Esophagus muscularis mucosa (tissue), 4 donors: ENCODE measurements around the gene FGF9. TPM values are rescaled to one million over a fixed set of nuclear protein-coding genes. Genes with fewer than 3 reads are reported as not detected.
A peak's percentile ranks its signal among the peaks of the same experiment; 100 is the strongest.

Experiments
- DNase-seq: peaks from one replicate; pipeline ENCODE4 v3.0.0-alpha.2; 2017; ENCODE audit errors: extremely low spot score
- H3K27ac ChIP-seq, 4 donors: fragments of 200-600 bp; sonication (generic); replicated peaks in 1 of 4; 1 replicate in 3 of 4; 2 replicates in 1 of 4; pipeline ENCODE4 v1.5.1; 2016 to 2019; ENCODE audit warnings: mild to moderate bottlenecking in 1 of 4
- H3K27me3 ChIP-seq, 4 donors: fragments of 200-600 bp; sonication (generic); one replicate each; pipeline versions ENCODE4 v1.5.1 to v1.6.0; 2016 to 2019
- H3K36me3 ChIP-seq, 4 donors: fragments of 200-600 bp; sonication (generic); one replicate each; pipeline ENCODE4 v1.5.1; 2016 to 2019
- H3K4me1 ChIP-seq, 4 donors: fragments of 200-600 bp; sonication (generic); one replicate each; pipeline ENCODE4 v1.5.1; 2016 to 2019
- H3K4me3 ChIP-seq, 4 donors: fragments of 200-600 bp; sonication (generic); 1 replicate in 2 of 4; 2 replicates in 2 of 4; pipeline ENCODE4 v1.5.1; 2016 to 2019; ENCODE audit warnings: mild to moderate bottlenecking in 4 of 4, moderate library complexity in 1 of 4
- H3K9me3 ChIP-seq, 4 donors: fragments of 200-600 bp; sonication (generic); 1 replicate in 3 of 4; 2 replicates in 1 of 4; pipeline ENCODE4 v1.5.1; 2016 to 2019
- EP300 ChIP-seq: sonication (generic); formaldehyde crosslinking; IDR thresholded peaks from one replicate; pipeline ENCODE4 v1.6.1; 2017; ENCODE audit warnings: antibody characterized with exemption
- POLR2A ChIP-seq: fragments of 450-650 bp; IDR thresholded peaks from one replicate; pipeline ENCODE4 v1.6.1; 2017; ENCODE audit warnings: antibody characterized with exemption, moderate library complexity, mild to moderate bottlenecking, low read depth
- POLR2AphosphoS5 ChIP-seq, 2 donors: sonication (generic); formaldehyde crosslinking; IDR thresholded peaks; one replicate each; pipeline ENCODE4 v1.6.1; 2017; ENCODE audit warnings: antibody characterized with exemption in 2 of 2
- WGBS: methylation state at CpG from one replicate; pipeline ENCODE4 v1.1.5; 2018; 5-methylcytosine and 5-hydroxymethylcytosine counted together
- intact Hi-C: fragments of 100-400 bp; cut with DNase I; formaldehyde crosslinking; loops from one replicate; pipeline ENCODE4 v1.15.1; 2023
- total RNA-seq, 4 donors: library from RNA; depleted of rRNA; stranded (reverse); fragments of >200 nt; gene quantifications; one replicate each; pipeline versions ENCODE4 v1.1.0 to v1.2.1, GENCODE V29; 2016
- TF ChIP-seq, protein P1 (sequence below), 3 experiments: fragments of 200-600 bp in 2 of 3; fragments of 450-650 bp in 1 of 3; sonication (generic) in 2 of 3; IDR thresholded peaks; one replicate each; pipeline ENCODE4 v1.5.1; 2017 to 2019; ENCODE audit warnings: antibody characterized with exemption in 3 of 3, mild to moderate bottlenecking in 2 of 3, moderate library complexity in 1 of 3

The FGF9 gene
- total RNA-seq, 4 donors from 2014 or later, result 0.50 to 1.9 (median 1.5) TPM

DNA sequence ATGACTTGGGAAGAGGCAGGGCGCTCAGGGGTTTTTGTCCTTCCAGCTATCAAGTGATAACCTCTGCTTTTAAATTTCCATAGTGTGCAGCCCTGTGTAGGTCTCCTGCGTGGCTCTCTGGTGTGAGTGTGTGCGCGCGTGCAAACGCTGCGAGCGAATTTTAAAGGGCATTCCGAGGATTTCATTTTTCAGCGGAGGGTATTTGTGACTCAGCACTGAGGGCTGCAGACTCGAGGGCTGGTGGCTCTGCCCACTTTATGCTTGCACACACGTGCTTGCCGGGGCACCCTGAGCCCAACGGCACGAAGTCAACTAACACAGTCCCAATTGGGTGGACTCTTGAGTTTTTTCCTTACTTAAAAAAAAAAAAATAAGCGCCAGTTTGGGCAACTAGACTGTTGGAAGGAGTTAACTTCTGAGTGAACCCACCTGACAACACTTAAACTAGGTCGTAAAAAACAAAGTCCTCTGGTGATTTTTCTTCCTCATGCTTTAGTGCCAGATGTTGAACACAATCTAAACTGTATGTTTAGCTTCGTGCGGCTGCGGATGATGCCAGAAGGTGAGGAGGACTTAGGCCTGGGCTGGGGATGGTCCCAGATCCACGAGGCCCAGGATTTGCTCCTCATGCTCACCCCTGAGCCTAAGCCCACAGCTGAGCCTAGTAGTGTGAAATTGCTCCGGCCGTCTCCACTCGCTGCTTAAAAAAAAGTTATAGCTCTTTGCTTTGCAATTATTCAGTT lies 2.1 kb downstream of the FGF9 start:
- peak overlapping the region; percentile 60 to 77 (median 66) for H3K4me3 ChIP-seq
- no peak for TF ChIP-seq POLR2A
- TF ChIP-seq EP300, result no peak
- TF ChIP-seq, protein P1, sequence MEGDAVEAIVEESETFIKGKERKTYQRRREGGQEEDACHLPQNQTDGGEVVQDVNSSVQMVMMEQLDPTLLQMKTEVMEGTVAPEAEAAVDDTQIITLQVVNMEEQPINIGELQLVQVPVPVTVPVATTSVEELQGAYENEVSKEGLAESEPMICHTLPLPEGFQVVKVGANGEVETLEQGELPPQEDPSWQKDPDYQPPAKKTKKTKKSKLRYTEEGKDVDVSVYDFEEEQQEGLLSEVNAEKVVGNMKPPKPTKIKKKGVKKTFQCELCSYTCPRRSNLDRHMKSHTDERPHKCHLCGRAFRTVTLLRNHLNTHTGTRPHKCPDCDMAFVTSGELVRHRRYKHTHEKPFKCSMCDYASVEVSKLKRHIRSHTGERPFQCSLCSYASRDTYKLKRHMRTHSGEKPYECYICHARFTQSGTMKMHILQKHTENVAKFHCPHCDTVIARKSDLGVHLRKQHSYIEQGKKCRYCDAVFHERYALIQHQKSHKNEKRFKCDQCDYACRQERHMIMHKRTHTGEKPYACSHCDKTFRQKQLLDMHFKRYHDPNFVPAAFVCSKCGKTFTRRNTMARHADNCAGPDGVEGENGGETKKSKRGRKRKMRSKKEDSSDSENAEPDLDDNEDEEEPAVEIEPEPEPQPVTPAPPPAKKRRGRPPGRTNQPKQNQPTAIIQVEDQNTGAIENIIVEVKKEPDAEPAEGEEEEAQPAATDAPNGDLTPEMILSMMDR (IDR thresholded peaks at IDR 0.05), result no peak
- TF ChIP-seq POLR2AphosphoS5 (IDR thresholded peaks at IDR 0.05), result no peak
- H3K4me1 ChIP-seq, result peaks cover 46 to 75% (median 66%) of the 10 kb centered on the region in 4 donors
- no peak for DNase-seq
- no peak overlapping the region for H3K27ac ChIP-seq
- H3K9me3 ChIP-seq, result no peaks in the 10 kb centered on the region
- H3K27me3 ChIP-seq, result peaks cover 0 to 86% (median 44%) of the 10 kb centered on the region in 4 donors
- 14% methylated on average over 24 of the region's 24 CpGs for WGBS
- H3K36me3 ChIP-seq, result no peaks in the 10 kb centered on the region
- intact Hi-C loops, result no loop called here

DNA sequence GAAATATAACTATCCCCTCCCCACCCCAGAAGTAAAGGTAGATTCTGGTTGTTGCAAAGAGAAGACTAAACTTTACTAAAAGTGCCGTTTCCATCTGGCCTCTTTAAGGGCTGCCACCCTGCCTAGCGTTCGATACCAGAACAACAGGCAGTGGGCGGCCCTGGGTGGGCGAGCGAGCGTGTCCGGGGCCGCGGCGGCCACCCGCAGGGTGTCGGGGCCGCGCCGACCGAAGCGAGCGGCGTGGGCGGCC lies 2.6 kb downstream of the FGF9 start:
- Histone ChIP-seq H3K27me3 (peaks cover 0 to 86% (median 44%) of the 10 kb centered on the region in 4 donors), H3K36me3 (no peaks in the 10 kb centered on the region), H3K4me3 (peak overlapping the region; percentile 60 to 77 (median 66)), H3K27ac (no peak overlapping the region), H3K9me3 (no peaks in the 10 kb centered on the region), H3K4me1 (peaks cover 46 to 75% (median 65%) of the 10 kb centered on the region in 4 donors)
- intact Hi-C loops, result no loop called here
- no peak for DNase-seq
- 0% methylated on average over 3 of the region's 21 CpGs for WGBS
- TF ChIP-seq EP300, result no peak
- TF ChIP-seq, protein P1 (IDR thresholded peaks at IDR 0.05), result peak in 2 of 3 experiments; percentile 6 to 34

- WGBS, result 2% methylated on average over 41 of the region's 77 CpGs
- Histone ChIP-seq H3K4me1 (peaks cover 41 to 70% (median 61%) of the 10 kb centered on the region in 4 donors), H3K27ac (peak overlapping the region in 2 of 4 donors; percentile 36 to 52), H3K36me3 (no peaks in the 10 kb centered on the region), H3K27me3 (peaks cover 0 to 86% (median 42%) of the 10 kb centered on the region in 4 donors), H3K4me3 (peak overlapping the region; percentile 60 to 77 (median 66)), H3K9me3 (no peaks in the 10 kb centered on the region)
- peak; percentile 89 for DNase-seq
- intact Hi-C loops, result no loop called here
- TF ChIP-seq POLR2A, result no peak
These were observed 3.1 kb downstream of the FGF9 start for GRCh38 chr13:21673789-21674489.

GRCh38 chr13:21674490-21675009 lies 3.7 kb downstream of the FGF9 start:
- H3K4me1 ChIP-seq, result peaks cover 35 to 64% (median 54%) of the 10 kb centered on the region in 4 donors

More at GRCh38 chr13:21674490-21675009, 3.7 kb downstream of the FGF9 start:
- Histone ChIP-seq H3K27ac (peak overlapping the region in 1 of 4 donors; percentile 36), H3K27me3 (peaks cover 0 to 80% (median 40%) of the 10 kb centered on the region in 4 donors), H3K4me3 (peak overlapping the region; percentile 60 to 77 (median 66)), H3K9me3 (no peaks in the 10 kb centered on the region), H3K36me3 (no peaks in the 10 kb centered on the region)
- 2% methylated on average over 30 of the region's 36 CpGs for WGBS
- TF ChIP-seq EP300 (no peak), POLR2AphosphoS5 (IDR thresholded peaks at IDR 0.05) (no peak), POLR2A (no peak)
- TF ChIP-seq, protein P1 (IDR thresholded peaks at IDR 0.05), result no peak
- DNase-seq, result no peak
- intact Hi-C loops, result no loop called here
